D721Med (cell line): Measurements from ENCODE around the gene AGAP1.
"Not testable (repeated sequence)": the region's sequence is repeated elsewhere in the genome, so short reads cannot be mapped to it uniquely, and the experiment has no call there.

Experiments
- DNase-seq: peaks from one replicate; pipeline ENCODE4 v3.0.0; 2011; ENCODE audit warnings: low spot score; ENCODE audit not compliant: insufficient read length
- FAIRE-seq: peaks from 2 replicates; lab custom pipeline; 2011; peaks lifted over from hg19 to GRCh38; lab: Jason Lieb, UNC
- TF ChIP-seq, protein P1 (sequence below): IDR thresholded peaks from 2 replicates; pipeline ENCODE4 v1.5.1; 2012; ENCODE audit warnings: mild to moderate bottlenecking, control low read depth; ENCODE audit not compliant: insufficient read depth; ENCODE audit errors: missing control alignments

Gene AGAP1

DNA sequence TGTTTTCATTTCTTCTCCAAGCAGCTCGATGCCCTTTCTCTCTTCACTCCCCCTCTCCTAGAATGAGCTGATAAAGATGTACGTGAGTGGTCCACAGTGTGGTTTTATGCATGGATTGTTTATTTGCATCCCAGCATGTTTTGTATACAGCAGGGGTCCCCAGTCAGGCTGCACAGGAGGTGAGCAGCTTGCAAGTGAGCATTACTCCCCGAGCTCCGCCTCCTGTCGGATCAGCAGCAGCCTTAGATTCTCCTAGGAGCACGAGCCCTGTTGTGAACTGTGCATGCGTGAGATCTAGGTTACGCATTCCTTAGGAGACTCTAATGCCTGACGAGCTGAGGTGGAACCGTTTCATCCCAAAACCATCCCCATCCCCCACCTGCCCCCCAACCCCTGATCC is 262.6 kb downstream of the AGAP1 start:
- FAIRE-seq (peak; percentile 6), DNase-seq (no peak)
- TF ChIP-seq, protein P1, sequence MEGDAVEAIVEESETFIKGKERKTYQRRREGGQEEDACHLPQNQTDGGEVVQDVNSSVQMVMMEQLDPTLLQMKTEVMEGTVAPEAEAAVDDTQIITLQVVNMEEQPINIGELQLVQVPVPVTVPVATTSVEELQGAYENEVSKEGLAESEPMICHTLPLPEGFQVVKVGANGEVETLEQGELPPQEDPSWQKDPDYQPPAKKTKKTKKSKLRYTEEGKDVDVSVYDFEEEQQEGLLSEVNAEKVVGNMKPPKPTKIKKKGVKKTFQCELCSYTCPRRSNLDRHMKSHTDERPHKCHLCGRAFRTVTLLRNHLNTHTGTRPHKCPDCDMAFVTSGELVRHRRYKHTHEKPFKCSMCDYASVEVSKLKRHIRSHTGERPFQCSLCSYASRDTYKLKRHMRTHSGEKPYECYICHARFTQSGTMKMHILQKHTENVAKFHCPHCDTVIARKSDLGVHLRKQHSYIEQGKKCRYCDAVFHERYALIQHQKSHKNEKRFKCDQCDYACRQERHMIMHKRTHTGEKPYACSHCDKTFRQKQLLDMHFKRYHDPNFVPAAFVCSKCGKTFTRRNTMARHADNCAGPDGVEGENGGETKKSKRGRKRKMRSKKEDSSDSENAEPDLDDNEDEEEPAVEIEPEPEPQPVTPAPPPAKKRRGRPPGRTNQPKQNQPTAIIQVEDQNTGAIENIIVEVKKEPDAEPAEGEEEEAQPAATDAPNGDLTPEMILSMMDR = no peak

DNA sequence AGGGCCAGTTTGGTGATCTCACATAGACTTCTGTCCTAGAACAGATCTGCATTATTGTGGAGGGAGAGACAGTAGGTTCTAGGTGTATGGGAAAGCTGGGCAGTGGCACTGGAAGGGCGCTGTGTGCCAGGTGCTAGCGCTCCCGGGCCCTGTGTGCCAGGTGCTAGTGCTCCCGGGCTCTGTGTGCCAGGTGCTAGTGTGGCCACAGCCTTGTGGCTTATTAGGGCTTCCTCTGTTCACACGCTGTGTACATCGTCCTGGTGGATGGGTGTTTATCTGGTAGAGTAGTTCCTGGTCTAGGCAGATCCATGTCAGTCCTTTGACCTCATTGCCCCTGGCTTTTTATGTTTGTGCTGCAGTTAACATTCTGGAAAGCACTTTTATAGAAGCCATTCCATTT is 263.4 kb downstream of the AGAP1 start:
- TF ChIP-seq, protein P1 = no peak
- DNase-seq (no peak), FAIRE-seq (no peak)

DNA sequence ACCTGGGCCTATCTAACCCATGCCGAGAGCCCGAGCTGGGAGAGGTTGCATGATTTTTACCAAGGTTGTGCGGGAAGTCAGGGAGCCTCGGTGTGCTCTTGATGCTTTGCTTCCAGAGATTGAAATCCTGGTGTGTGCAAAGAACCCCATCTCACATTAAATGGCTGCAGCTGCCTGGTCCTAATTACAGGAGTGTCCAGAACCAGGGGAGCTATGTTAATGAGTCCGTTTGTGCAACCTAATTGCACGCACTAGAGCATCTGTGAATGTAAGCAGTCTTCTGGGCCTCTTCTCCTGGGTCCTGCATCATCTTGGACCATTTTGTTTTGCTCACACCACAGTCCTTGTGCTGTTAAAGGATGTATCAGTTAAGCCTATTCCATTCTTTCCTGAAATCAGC is 263.8 kb downstream of the AGAP1 start:
- TF ChIP-seq, protein P1 = no peak
- DNase-seq (no peak), FAIRE-seq (no peak)

DNA sequence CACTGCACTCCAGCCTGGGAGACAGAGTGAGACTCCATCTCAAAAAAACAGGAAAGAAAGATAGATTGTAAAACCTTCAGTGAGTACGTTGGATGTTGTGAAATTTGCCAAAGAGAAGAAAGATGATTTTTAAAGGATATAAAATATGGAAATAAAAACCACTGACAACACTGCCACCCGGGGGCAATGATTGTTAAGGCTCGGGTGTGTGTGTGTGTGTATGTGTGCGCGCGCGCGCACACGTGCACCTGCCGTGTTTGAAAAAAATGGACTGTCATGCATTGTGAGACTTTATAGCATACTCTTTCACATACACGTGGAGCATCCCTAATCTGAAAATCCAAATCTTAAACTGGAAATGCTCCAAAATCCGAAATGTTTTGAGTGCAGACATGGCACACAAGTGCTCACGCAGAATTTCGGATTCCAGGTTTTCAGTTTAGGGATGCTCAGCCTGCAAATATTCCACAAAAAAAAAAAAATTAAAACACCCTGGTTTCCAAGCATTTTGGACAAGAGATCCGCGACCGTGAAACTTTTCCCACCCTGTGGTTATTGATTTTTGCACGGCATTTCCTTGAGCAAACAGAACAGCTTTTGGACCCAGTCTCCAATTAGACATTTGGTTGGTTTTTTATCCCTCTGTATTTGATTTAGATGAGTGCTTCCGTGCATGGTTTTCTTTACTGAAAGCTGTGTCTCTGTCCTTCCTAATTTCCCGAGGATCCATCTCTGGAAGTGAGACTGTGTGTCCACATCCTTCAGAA is 269.2 kb downstream of the AGAP1 start:
- no peak for FAIRE-seq
- TF ChIP-seq, protein P1 = no peak
- DNase-seq = no peak

DNA sequence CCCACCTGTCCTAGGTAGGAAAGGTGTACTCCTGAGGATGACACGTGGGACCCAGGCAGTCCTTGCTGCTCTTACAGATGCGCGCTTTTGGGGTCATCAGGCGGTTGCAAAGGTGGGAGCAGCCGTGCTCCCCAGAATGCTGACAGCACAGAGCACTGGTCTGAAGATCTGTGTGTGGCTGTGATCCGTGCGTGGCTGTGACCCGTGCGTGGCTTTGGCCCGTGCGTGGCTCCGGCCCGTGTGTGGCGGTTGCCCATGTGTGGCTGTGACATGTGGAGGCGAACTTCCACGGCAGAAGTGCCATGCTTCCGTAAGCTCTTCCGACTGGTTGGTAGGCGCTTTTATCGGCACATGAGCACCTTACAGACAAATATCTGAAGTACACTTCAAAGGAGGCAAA is 270.0 kb downstream of the AGAP1 start:
- TF ChIP-seq, protein P1 = no peak
- no peak for FAIRE-seq
- no peak for DNase-seq

DNA sequence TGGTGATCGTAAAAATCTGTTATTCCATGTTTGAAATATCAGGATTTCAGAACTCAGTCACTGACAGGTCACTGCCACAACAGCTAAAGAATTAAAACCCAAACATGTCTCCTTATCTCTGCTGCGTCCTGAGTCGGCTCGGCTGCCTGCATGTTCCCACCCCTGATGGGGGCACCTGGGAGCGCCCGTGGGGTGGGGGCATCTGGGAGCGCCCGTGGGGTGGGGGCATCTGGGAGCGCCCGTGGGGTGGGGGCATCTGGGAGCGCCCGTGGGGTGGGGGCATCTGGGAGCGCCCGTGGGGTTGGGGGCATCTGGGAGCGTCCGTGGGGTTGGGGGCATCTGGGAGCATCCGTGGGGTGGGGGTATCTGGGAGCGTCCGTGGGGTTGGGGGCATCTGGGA is 270.6 kb downstream of the AGAP1 start:
- DNase-seq, FAIRE-seq: not testable (repeated sequence)

DNA sequence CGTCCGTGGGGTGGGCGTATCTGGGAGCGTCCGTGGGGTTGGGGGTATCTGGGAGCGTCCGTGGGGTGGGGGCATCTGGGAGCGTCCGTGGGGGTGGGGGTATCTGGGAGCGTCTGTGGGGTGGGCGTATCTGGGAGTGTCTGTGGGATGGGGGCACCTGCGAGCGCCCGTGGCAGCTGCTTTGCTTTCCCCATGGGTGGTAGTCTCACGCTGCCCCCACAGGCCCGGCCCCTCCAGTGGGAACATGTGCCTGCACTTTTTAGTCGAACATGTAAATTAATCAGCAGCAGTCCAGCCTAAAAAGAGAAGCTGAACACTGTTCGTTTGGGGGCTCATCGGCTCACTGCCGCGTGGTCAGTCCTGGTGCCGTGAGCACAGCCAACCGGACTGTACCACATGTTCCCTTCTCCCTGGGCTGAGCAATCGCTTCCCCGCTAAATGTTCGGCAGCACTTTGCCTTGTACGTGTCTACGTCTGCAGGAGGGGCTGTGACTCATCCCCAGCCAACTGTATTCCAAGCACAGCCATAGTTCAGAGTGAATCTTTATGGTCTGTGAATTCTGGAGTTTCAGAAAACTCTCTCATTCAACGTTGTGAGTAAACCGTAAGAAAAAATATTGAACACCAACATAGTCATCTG is 271.5 kb downstream of the AGAP1 start:
- TF ChIP-seq, protein P1 = no peak
- FAIRE-seq = no peak
- DNase-seq = no peak
